NCI-H510A treated with DMSO at 0.1 percent for 48 hours (cell line): ENCODE results near the gene ZBTB18.

Experiments
- DNase-seq: peaks from one replicate; lab custom pipeline; 2025; lab: John Stamatoyannopoulos, UW

The ZBTB18 gene

GRCh38 chr1:244090645-244091044, 39.6 kb downstream of the ZBTB18 start:
- no peak for DNase-seq

GRCh38 chr1:244092293-244092963, 41.3 kb downstream of the ZBTB18 start:
- no peak for DNase-seq

- DNase-seq: no peak
These were observed 42.0 kb downstream of the ZBTB18 start for GRCh38 chr1:244092964-244093638.

DNA sequence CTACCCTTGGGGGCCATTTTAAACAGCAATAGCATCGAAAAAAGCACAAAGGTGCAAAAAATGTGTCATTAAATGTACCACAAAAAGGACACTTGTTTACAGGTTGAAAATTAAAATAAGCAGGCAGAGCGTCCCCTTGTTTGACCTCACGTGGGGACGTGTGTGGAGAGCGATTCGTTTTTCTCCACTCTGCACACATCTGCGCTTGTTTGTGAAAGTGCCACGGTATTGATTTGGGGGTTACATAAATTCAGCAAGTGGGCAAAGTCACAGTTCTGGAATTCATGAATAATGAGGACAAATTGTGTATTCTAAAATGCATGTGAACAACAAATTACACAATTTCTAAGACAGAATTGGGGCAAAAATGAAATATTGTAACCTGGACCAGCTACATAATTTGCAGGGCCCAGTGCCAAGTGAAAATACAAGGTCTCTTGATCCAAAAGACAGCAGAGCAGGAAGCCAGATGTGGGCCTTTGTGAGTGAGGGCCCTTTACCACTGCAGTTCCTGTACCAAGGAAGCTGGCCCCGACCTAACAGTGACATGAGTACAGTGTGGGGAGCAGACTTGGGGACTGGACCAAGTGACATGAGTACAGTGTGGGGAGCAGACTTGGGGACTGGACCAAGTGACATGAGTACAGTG, 43.9 kb downstream of the ZBTB18 start:
- no peak for DNase-seq

- DNase-seq: no peak
These were observed 44.4 kb downstream of the ZBTB18 start for GRCh38 chr1:244095529-244095911.

- DNase-seq: no peak
These were observed 45.1 kb downstream of the ZBTB18 start for GRCh38 chr1:244096066-244096610.

GRCh38 chr1:244096691-244097090, 45.6 kb downstream of the ZBTB18 start:
- DNase-seq: no peak

DNA sequence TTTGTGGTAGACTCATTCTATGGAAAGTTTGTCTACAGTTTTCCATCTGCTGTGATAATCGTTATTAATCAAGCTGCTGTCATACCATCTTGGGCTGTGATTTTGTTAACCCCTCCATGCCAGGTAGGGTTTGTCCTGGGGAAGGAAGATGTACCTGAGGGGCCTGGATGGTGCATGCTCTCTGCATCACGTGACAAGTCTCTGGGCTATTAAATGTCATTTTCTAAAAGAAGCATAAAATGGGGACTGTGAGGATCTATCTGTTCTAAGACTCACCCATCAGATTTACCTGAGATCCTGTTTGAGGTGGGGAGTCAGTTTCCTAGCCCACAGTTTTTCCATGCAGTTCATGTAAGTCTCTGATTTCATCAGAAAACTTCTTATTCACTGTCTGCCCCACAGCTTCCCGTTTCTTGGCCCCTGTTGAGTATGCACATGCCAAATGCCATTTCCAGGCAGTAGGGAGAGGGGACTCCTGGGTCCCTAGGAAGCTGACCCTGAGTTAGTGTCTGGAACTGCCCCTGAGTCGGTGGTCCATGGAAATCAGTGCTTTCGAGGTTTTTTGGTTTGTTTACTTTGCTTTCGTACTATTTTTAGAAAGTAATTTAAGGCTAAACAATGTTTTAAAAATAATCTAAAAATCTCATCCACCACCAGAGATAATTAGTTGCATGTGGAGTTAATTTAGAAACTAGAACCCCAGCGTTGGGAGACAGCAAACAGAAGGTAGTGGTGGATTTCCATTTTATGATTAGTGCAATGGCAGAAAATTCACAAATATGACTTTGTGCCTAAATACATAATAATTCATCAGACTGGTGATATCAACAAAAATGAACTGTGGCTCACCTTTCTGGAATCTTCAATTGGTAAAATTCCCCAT, 46.7 kb downstream of the ZBTB18 start:
- DNase-seq: no peak

GRCh38 chr1:244099258-244099930, 48.3 kb downstream of the ZBTB18 start:
- DNase-seq: no peak

DNA sequence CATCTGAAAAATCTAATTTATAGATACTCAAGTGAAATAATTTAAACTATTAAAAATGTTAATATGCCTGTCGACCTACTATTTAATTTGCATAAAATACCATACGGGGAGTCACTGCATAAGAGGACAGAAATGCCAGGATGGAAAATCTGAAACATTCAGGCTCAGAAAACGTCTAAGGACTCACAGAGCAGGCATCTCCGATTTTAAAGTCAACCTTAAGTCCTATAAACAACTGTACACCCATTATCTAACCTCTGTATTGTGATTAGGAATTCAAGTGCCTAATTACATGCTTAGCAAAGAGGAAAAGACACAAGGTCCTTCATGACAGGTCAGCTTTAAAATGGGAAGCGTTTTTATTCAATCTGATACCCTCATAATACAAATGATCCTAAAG, 49.2 kb downstream of the ZBTB18 start:
- DNase-seq: no peak

GRCh38 chr1:244100704-244101453, 49.8 kb downstream of the ZBTB18 start:
- DNase-seq: no peak

DNA sequence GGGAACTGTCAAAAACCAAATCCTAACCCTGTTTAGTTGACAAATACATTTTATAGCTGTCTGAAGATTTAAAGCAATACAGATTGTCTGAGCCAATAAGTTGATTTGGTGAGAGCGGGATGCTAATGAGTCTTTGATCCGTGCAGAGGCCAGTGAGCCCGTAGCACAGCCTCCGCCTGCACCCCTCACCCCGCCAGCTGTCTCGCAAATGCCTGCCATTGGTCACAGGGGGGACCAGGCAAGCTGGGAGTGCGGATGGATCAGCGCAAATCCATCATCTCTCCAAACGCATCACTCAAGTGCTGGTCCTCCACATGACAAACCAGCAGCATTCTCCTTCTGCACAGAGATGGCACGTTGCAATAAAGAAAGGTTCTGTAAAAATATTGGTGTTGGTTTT, 51.0 kb downstream of the ZBTB18 start:
- no peak for DNase-seq

DNA sequence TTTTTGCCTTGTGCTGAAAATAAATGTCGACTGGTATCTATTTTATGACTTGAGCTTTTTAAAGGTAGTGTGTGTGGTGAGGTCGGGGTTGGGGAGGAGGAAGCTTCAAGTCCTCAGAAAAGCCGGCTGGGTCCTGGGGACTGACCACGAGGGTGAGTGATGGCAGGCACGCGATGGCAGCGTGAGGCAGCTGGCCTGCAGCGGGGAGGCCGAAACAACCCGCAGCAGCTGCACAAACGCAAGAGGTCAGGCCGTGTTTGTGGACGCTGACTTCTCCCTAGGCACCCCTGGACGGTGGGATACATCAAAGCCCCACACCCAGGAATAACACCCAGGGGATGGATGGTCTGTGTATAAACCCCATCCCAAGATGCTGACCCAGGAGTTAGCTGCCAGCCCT, 51.4 kb downstream of the ZBTB18 start:
- DNase-seq: no peak

DNA sequence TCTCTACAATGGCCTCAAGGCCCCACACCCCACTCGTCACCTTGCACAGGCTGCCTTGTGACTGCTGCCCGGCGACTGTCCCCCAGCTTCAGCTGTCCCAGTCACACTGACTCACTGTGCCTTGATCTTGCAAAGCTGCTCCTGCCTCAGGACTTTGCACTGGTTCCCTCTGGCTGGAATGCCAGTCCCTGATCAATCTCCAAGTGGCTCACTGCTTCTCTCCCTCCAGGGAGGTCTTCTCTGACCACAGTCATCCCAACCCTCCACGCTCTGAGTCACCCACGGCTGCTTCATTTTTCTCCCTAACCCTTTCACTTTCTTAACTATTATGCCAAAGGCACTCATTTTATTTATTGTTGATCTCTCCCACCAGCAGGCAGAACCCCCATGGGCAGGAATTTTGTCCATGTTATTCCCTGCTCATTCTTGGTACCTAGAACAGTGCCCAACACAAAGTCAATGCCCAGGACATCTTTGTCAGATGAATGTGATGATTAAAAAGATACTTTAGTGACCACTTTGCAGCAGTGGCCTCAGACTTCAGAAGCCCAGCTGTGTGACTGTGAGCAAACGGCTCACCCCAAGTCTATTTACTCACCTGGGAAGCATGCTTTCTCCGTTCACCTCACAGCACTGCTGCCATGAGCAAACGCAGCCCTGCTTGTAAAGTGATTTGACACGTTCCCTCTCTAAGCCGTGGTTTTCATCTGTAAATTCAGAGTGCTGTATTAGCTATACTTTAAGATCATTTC, 53.4 kb downstream of the ZBTB18 start:
- peak; percentile 2 for DNase-seq

DNA sequence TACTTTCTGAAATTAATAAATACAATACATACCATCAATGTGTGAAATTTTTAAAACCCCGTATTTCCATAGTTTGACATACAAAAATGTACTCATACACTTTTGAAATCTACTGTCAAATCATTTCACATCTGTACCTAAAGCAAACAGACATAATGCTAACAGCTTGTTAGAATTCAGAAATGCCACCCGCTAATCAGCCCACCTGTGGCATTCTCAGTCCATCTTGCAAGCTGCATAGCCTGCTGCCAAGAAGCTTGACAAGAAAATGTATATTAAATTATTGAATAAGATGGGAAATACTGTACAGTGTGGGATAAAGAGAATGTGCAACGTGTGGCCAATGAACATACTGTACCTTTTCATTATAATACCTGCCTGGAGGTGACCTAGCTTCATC, 55.1 kb downstream of the ZBTB18 start:
- DNase-seq: no peak
